ENCODE data around the gene NPC1L1.
"Not testable (repeated sequence)": the region's sequence is repeated elsewhere in the genome, so short reads cannot be mapped to it uniquely, and the experiment has no call there.

Gene NPC1L1

DNA sequence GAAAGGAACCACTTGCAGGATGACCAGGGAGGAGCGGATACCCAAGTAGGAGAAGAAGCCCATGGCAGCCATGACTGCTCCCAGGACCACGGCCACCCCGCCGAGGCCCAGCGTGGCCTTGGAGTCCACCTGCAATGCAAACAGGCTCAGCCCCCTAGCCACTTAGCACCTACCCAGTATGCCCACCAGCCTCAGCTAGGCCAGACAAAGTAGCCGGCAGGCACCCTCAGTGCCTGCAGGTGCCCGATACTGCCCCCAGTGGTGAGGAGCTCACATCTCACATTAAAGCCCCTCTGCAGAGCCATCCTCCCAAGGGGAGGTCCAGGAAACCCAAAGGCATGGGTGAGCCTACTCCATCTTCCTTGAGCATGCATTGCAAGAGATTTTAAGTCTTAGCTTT lies 6.6 kb downstream of the NPC1L1 start:
- peak; percentile 32 to 36 for DNase-seq

DNA sequence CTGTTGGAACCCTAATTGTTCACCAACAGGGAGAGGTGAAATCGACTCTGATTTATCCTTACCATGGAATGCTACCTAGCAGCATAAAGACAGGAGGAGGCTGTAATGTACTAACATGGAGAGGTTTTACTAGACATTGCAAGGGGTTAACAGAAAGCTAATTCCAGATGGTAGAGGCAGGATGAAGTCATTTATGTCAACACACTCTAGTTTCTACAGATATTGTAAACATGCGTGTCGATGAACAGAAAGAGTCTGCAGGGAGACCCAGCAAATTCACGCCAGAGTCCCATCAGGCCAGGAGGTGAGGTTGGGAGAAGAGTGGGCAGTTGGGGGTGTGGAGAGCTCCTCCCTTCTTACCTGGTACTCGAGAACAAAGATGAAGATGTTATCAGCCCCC lies 7.0 kb downstream of the NPC1L1 start:
- no peak for DNase-seq

DNA sequence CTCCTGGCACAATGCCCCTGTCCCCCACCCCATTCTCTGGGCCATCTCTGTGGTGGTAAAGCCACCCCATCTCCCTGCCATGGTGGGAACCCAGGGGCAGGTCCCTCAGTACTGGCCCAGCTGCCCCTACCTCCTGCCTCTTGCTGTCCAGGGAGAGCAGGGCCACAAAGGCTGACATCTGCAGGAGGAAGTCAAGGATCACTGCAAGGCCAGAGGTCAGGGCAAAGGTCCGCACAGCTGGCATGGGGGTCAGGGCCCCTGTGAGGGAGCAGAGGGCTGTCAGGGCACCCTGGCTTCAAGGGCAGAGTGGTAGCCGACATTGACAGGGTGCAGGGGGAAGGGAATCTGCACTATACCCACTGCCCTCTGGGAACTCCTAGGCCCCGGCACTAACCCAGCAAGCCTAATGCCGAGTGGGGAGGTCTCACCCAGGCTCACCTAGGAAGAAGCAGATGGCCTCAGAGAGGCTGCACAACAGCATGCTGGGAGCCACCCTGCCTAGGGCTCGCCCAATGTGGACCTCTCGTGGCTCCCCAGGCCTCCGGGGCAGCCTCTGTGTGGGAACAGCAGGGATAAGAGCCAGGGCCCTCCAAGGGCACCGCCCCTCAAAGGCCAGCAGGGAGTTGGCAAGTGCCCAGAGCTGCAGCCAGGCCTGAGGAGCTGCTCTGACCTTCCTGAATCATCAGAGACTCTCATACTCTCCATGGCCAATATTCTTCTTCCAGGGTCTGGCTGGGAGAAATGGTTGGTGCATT lies 7.7 kb downstream of the NPC1L1 start:
- DNase-seq, result no peak

DNA sequence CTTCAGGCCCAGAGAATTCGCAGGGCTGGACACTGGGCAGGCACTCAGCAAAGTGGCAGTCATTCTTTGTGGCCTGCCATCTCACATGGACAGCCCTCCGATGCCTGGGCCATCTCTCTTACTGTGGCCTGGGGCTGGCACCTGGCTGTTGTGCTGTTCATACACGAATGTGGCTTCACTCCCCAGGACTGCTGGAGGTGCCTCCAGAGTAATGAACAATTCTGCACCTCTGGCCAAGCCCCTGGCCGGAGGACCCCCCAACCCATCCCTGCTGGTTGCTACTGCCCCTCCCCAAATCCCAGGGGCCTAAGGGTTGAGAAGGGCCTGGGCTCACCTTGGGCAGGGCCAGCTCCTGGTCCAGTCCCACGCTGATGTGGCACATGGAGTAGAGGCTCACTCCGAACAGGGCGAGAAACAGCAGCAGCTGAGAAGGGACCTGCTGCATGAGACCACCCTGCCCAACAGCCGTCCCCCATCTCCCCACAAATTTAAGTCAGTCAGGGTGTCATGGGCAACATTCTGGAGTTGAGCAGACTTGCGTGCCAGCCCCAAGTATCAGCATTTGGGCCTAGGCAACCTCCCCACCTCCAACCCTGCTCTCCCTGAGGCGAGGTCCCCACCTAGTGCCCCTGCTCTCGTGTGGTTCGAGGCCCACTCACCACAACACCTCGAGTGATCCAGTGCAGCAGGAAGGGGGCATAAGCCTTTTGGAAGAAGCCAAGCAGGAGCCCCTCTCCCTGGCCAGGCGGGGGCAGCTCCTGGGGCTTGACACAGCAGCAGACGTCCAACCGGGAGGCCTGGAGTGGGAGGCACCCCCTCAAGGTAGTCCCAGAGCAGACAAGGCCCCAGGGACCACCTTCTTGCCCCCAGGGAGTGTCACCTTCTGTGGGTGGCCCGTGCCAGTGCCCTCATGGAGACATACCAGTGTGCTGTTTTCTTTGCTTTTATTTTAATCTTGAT lies 9.4 kb downstream of the NPC1L1 start:
- no peak for DNase-seq

DNA sequence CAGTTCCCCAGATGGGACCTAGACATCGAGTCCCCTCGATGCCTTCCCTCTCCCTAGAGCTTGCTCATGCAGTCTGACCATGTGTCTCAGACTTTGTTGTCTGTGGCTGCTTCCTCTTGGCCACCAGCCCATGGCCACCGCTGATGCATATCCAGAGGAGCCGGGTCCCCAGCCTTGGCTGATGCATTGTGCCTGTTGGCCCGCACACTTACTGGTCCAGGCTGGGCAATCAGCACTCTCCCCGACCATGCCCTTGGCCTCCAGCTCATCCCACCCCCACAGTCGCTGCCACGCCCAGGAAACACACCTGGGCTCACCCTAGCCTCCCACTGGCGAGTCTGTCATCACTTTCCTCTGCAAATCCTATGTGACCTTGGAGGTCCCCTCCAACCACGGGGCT lies 10.1 kb downstream of the NPC1L1 start:
- no peak for DNase-seq

DNA sequence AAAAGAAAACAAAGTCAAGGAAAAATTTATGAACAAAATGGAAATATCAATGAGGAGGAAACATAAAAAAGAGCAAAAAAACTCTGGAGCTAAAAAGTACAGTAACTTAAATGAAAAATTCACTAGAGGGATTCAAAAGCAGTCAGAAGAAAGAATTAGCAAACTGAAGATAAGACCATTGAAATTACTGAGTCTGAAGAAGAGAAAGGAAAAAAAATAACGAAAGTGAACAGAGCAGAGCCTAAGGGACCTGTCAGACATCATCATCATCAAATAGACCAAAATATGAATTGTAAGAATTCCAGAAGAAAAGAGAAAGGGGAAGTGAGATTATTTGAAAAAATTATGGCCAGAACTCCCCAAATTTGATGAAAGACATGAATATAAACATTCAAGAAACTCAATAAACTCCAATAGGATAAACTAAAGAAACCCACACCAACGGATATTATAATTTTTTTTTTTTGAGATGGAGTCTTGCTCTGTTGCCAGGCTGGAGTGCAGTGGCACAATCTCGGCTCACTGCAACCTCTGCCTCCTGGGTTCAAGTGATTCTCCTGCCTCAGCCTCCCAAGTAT lies 16.2 kb downstream of the NPC1L1 start:
- DNase-seq, result no peak

DNA sequence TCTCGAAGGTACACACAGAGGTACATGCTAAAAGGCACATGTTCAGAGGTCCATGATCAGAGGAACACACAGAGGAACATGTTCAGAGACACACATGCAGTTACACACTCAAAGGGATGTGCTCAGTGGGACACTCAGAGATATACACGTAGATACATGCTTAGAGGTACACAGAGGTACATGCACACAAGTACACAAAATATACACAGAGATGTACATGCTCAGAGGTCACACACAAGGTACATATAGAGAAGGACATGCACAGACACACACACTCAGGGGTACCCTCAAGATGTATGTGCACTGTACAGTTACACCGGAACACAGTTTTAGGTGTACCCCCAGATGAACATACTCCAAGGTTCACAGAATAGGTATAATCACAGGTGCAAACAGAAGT lies 18.8 kb downstream of the NPC1L1 start:
- no peak for DNase-seq

DNA sequence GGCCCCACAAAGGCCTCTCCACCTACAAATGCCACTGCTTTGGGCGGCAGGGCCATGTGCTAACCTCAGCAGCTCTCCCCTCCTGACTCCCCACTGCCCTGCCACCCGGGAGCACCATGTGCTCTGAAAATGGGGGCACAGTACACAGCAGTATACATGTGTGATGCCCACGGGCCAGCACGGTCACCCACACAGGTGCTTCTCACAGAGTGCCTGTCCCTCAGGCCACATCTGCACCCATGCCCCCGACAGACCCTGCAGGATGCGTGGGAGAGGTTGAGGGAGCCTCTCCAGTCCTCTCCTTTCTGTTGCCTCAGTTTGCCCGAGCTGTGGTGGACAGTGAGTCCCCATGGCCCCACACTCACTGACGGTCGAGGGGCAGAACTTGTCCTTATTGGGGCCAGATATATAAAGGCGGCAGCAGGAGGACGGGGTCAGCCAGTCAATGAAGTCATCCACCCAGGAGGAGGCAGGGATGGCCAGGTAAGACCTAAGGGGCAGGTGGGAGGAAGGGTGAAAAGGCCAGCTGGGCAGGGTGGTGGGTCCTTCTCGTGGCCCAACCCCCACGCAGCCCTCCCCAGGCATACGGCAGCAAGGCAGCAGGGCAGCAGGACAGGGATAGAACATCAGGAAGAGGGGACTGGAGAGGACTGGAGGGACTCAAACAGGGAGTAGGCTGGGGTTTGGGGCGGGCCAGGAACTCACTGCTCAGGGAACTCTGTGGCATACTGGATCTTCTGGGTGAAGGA lies 19.6 kb downstream of the NPC1L1 start:
- DNase-seq, result no peak

DNA sequence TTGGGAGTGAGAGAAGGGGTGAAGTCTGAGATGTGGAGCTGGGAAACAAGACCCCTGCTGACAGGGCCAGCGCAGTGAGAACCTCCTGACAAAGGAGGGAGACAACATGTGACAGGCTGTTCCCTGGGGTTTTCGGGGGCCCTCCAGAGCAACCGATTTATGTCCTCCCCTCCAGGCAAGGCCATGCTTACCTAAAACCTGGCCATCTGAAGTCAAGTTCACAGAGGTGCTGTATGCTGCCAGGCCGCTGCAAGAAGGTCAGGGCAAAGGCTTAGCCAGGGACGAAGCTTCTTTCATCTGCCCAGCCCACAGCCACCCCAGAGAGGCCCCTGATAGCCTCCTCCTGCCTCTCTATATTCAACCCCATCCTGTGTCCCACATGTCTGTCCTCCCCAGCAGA lies 20.6 kb downstream of the NPC1L1 start:
- DNase-seq, result no peak

DNA sequence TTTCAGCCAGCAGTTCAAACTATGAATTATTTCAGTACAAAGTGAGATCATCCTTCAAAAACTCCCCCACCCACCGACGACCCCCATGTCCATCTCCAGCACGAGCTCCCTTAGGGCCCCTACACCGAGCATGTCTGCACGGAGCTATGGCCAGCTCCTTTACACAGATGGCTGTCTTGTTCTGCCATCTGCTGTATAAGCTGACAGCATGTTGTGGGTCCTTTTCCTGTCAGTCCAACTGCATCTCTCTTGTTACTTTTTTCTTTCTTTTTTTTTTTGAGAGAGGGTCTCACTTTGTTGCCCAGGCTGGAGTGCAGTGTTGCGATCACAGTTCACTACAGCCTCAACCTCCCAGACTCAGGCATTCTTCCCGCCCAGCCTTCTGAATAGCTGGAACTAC lies 21.6 kb downstream of the NPC1L1 start:
- no peak for DNase-seq

DNA sequence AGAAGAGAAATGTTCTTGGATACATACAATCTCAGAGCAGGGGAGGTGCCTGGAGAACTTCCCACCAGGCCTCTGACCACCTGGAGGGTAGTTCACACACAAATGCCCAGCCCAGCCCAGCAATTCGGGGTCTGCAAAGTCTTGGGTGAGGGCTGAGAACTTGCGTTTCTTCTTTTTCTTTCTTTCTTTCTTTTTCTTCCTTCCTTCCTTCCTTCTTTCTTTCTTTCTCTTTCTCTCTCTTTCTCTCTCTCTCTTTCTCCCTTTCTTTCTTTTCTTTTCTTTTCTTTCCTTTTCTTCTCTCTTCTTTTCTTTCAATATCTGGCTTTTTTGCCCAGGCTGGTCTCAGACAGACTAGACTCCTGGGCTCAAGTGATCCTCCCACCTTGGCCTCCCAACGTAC lies 22.4 kb downstream of the NPC1L1 start:
- no peak for DNase-seq

DNA sequence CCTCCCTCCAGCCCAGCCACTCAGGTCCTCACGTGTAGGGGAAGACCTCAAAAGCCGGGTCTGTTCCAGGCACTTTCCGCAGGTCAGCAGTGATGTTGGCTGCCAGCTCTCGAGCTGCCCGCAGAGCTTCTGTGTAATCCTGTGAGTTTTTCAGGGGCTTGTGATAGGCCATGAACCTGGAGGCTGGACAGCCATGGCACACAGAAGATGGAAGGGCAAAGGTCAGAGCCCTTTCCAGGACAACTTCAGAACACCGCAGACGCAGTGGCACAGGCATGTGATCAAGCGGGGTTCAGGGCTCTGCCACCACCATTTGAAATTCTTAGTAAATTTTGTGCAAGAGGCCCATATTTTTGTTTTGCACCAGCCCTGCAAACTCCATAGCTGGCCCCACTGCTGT lies 24.0 kb downstream of the NPC1L1 start:
- DNase-seq, result no peak

DNA sequence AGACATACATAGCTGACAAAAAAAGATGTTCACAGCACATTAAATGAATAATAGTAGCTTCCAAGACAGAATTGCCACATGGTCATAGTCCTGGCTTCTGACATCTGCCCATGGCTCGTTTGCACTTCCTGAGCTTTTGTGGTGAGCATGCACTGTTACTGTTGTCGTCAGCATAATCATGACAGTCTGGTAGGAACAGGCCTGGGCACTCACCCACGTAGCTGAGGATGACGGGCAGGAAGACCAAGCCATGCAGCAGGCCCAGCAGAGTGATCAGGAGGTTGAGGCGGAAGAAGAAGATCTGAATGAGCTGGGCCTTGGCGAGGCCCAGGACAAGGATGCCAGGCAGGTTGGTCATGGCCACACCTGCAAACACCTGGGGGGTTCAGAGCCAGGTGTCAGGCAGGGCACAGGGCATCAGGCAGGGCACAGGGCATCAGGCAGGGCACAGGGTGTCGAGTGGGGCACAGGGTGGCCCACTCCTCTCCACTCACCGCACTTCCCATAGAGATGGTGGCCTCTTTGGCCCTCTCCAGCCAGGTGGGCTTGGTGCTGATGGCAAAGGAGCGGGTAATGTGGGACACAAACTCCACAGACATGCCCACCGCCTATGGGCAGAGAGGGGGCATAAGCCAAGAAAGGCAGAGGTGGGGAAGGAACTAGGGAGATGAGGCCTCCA lies 25.4 kb downstream of the NPC1L1 start:
- no peak for DNase-seq

DNA sequence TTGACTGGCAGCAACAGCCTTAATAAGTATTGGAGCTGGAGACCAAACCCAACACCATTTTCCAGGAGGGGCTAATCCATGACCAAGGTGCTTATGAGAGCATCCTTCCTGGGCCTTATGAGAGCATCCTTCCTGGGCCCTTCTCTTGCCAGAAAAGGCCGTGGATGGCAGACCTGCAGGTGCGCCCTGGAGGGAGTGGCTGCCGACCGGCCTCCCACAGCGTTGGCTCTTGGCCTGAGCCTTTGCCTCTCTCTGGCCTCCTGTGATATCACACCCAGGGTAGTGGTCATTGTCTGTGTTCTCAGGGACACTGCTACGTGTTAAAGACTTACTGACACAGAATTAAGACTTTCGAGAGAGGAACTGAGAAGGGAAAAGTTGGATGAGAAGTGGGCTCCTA lies 28.4 kb downstream of the NPC1L1 start:
- DNase-seq, result no peak

DNA sequence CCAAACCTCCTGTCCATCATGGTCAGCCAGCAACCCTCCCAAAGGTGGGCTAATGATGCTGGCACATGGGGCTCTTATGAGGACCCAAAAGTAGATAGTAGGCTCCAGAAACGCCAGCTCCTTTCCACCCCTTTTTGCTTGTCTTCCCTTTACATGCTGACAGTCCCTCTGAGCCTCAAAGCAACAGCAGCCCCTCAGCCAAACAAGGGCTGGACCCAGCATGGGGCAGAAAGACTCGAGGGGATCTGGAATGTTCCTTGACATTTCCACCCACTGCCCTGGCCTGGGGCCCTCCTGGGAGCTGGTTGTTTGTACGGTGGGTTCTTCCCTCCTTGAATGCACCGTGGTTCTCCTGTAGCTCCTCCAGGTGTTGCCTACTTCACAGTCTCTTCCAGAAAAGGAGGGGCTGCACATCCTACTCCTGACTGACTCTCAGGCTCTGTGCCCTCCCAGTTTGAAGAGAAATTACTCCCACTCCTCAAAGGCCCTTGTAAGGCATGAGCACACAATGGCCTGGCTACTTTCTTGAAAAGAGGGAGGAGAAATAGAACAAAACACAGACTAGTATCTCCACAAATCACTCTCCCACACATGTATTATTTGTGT lies 29.2 kb downstream of the NPC1L1 start:
- DNase-seq, result no peak

DNA sequence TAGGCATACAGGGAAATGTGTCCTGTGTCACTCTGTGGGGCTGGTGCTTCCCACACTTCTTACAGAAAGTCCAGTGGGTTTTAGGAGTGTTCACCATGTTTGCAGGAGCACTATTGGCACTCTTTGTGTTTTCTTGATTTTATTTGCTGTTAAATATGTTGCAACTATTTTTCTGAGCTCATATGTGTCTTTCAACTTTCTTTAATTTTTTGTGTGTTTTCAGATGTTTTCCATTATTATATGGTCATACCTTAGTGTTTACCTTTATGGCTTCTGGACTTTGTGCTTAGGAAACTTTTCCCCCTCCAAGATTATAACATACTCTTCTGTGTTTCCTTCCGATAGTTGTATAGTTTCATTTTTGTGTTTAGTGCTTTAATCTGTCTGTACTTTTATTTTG lies 29.9 kb downstream of the NPC1L1 start:
- DNase-seq, result no peak

DNA sequence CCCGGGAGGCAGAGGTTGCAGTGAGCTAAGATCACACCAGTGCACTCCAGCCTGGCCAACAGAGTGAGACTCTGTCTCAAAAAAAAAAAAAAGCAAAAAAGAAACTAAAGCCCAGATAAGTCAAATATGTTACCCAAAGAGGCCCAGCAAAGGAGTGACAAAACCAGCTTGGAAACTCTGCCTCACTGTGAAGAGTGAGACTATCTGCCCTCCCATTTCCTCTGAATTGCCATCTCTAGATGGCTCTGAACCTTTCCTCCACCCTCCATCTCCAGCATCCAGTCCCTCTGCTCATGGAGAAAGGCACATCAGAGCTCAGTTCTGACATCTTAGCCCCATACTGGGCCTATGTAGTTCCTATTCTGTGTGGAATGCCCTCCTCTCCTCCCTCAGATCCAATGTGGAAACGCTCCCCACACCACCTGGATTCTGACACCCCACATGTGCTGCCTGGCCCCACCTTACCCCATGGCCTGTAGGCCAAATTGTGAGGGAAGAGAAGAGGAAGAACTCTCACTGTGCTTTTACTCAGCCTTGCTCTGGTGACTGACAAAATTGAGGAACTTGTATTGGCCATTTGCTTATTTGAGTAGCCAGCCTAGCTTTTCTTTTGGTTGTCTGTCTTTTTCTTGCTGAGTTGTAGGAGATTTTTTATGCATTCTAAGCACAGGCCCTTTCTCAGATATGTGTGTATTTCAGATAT lies 32.7 kb downstream of the NPC1L1 start:
- no peak for DNase-seq

DNA sequence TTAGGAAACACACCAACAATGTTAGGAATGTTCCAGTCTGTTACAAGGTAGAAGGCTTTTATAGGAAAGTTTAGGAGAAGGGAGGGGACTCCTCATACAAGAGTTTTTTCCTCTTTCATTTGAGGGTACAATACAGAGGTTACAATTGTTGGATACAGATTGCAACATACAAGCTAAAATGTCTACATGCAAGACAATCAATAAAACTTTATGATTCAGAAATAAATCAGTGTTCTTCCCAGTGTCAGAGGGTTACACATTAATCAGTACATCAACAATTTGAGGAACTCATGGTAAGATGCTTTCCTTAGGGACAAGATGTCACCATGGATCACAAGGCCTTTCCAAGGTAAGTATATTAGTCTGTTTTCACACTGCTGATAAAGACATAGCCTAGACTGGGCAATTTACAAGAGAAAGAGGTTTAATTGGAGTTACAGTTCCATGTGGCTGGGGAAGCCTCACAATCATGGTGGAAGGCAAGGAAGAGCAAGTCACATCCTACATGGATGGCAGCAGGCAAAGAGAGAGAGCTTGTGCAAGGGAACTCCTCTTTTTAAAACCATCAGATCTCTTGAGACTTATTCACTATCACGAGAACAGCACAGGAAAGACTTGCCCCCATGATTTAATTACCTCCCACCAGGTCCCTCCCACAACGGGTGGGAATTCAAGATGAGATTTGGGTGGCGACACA lies 34.4 kb downstream of the NPC1L1 start:
- not testable (repeated sequence) for DNase-seq

DNA sequence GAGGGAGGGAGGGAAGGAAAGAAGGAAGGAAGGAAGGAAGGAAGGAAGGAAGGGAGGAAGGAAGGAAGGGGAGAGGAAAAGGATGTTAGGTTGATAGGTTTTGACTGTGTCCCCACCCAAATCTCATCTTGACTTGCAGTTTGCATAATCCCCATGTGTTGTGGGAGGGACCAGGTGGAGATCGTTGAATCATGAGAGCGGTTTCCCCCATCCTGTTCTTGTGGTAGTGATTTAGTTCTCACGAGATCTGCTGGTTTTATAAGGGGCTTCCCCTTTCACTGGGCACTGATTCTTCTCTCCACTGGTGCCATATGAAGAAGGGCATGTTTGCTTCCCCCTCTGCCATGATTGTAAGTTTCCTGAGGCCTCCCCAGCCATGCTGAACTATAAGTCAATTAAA lies 35.5 kb downstream of the NPC1L1 start:
- DNase-seq, result no peak

DNA sequence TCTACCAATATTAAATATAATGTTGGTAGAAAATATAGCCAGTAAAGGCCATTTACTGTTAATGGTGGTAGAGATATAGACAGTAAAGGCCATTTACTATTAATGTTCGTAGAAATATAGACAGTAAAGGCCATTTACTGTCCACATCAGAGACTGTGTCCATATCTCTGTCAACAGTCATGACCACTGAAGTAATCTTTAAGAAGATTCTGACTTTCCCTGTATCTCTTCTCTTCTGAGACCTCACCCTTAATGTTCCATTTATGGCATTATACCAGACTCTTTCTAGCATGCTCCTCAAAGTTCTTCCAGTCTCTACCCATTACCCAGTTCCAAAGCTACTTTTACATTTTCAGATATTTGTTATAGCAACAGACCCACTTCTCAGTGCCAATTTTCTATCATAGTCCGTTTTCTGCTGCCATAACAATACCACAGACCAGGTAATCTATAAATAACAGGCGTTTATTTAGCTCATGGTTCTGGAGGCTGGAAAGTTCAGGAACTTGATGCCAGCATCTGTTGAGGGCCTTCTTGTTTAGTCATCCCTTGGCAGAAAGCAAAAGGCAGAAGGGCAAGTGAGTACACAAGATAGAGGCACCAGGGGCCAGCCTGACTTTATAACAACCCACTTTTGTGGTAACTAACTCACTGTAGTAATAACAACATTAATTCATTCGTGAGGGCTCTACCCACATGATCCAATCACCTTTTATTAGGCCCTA lies 42.7 kb downstream of the NPC1L1 start:
- no peak for DNase-seq
